HG03354 (cell line): Measurements from ENCODE around the gene PSMB10.
A peak's percentile ranks its signal among the peaks of the same experiment; 100 is the strongest.
"Not testable (repeated sequence)": the region's sequence is repeated elsewhere in the genome, so short reads cannot be mapped to it uniquely, and the experiment has no call there.

Source experiments
- ATAC-seq: cut with Tn5 transposase; IDR thresholded peaks from one replicate; pipeline ENCODE4 v1.9.1; 2021; ENCODE audit warnings: mild to moderate bottlenecking; ENCODE audit not compliant: unreplicated experiment, poor library complexity, severe bottlenecking

PSMB10 gene

GRCh38 chr16:67936124-67936879 lies at the start of gene PSMB10:
PSMB10 (minus strand) TSS chr16:67936850; CDS start chr16:67936749, 101 bp downstream.
- peak; percentile 3 for ATAC-seq

- ATAC-seq = no peak
These were observed 45.5 kb upstream of the PSMB10 start for GRCh38 chr16:67982011-67982696.

GRCh38 chr16:67979955-67980678 lies 43.5 kb upstream of the PSMB10 start, which contains the start of gene DPEP3:
DPEP3 (minus strand) TSS chr16:67980499; CDS start chr16:67980380, 119 bp downstream.
- no peak for ATAC-seq

- no peak for ATAC-seq
These were observed 41.0 kb upstream of the PSMB10 start for GRCh38 chr16:67977469-67978227.

GRCh38 chr16:67977005-67977404 lies 40.4 kb upstream of the PSMB10 start:
- ATAC-seq = no peak

- ATAC-seq = no peak
These were observed 39.6 kb upstream of the PSMB10 start for GRCh38 chr16:67976205-67976604.

- no peak for ATAC-seq
These were observed 38.9 kb upstream of the PSMB10 start for GRCh38 chr16:67975321-67976105.

- not testable (repeated sequence) for ATAC-seq
These were observed 35.6 kb upstream of the PSMB10 start for GRCh38 chr16:67972285-67972684.

GRCh38 chr16:67971111-67971510 lies 34.5 kb upstream of the PSMB10 start:
- no peak for ATAC-seq

GRCh38 chr16:67969254-67970039 lies 32.8 kb upstream of the PSMB10 start:
- no peak for ATAC-seq

GRCh38 chr16:67968400-67969253 lies 32.0 kb upstream of the PSMB10 start, which contains the start of gene SLC12A4:
SLC12A4 (minus strand) TSS chr16:67968637; CDS start chr16:67968553, 84 bp downstream.
- peak; percentile 73 for ATAC-seq

GRCh38 chr16:67967958-67968399 lies 31.3 kb upstream of the PSMB10 start:
- peak; percentile 33 for ATAC-seq

- ATAC-seq = peak; percentile 4
These were observed 30.7 kb upstream of the PSMB10 start for GRCh38 chr16:67967183-67967957.

- ATAC-seq = no peak
These were observed 30.0 kb upstream of the PSMB10 start for GRCh38 chr16:67966549-67967182.

- ATAC-seq = no peak
These were observed 29.3 kb upstream of the PSMB10 start for GRCh38 chr16:67965668-67966548.
